AG04449 (cell line): ENCODE results near the gene C3.
"Not testable (repeated sequence)": the region's sequence is repeated elsewhere in the genome, so short reads cannot be mapped to it uniquely, and the experiment has no call there.

Experiments used
- CTCF ChIA-PET: fragments of 350-600 bp; formaldehyde crosslinking; extraction: SDS; loops from one replicate; lab custom pipeline; 2021; ENCODE audit warnings: antibody characterized with exemption; lab: Yijun Ruan, JAX
- POLR2A ChIA-PET: fragments of 400-600, 350-600 bp; formaldehyde crosslinking; extraction: SDS; loops from one replicate; lab custom pipeline; 2020; ENCODE audit warnings: antibody characterized with exemption, inconsistent platforms; lab: Yijun Ruan, JAX
- DNase-seq: peaks from one replicate; pipeline ENCODE4 v3.0.0-alpha.2; 2010; ENCODE audit warnings: low read depth, low spot score
- H3K4me3 ChIP-seq: 2 replicates; pipeline ENCODE4 v1.5.1; 2011; ENCODE audit warnings: low read depth, mild to moderate bottlenecking, control low read depth, low read length
- CTCF ChIP-seq: IDR thresholded peaks from one replicate; pipeline ENCODE4 v1.5.1; 2011; ENCODE audit warnings: mild to moderate bottlenecking, moderate library complexity, low read length, control low read depth, inconsistent platforms; ENCODE audit not compliant: insufficient read depth; ENCODE audit errors: missing control alignments

C3 gene

GRCh38 chr19:6678690-6679109, 41.8 kb downstream of the C3 start:
- no peak for TF ChIP-seq CTCF
- ChIA-PET POLR2A (no interaction called here), CTCF (no interaction called here)
- DNase-seq, result no peak
- H3K4me3 ChIP-seq, result no peak overlapping the region

GRCh38 chr19:6677883-6678689, 42.4 kb downstream of the C3 start:
- no peak overlapping the region for H3K4me3 ChIP-seq
- DNase-seq, result no peak
- TF ChIP-seq CTCF, result no peak
- POLR2A ChIA-PET, result no interaction called here
- CTCF ChIA-PET, result interaction anchor here (0.6 kb wide), 1 partner anchor 10 kb away, joined by 3 read pairs; no protein-coding TSS in a partner anchor

GRCh38 chr19:6677495-6677882, 43.0 kb downstream of the C3 start:
- no peak overlapping the region for H3K4me3 ChIP-seq
- DNase-seq, result no peak
- TF ChIP-seq CTCF, result no peak
- ChIA-PET CTCF (interaction anchor here (0.6 kb wide), 1 partner anchor 10 kb away, joined by 3 read pairs; no protein-coding TSS in a partner anchor), POLR2A (no interaction called here)

GRCh38 chr19:6676288-6676687, 44.2 kb downstream of the C3 start:
- no peak for DNase-seq
- no peak for TF ChIP-seq CTCF
- ChIA-PET CTCF (no interaction called here), POLR2A (no interaction called here)
- H3K4me3 ChIP-seq, result no peak overlapping the region

GRCh38 chr19:6674868-6675305, 45.6 kb downstream of the C3 start:
- POLR2A ChIA-PET, result no interaction called here
- CTCF ChIA-PET, result interaction anchor here (1.1 kb wide), 1 partner anchor 14 kb away, joined by 5 read pairs; no protein-coding TSS in a partner anchor
- H3K4me3 ChIP-seq, result no peak overlapping the region; the same call in 1 of the 2 replicates
- TF ChIP-seq CTCF, result no peak
- DNase-seq, result no peak

GRCh38 chr19:6674408-6674807, 46.0 kb downstream of the C3 start:
- POLR2A ChIA-PET, H3K4me3 ChIP-seq, DNase-seq: not testable (repeated sequence)
- CTCF ChIA-PET, result interaction anchor here (1.1 kb wide), 1 partner anchor 14 kb away, joined by 5 read pairs; no protein-coding TSS in a partner anchor
